HL-60 (cell line): Measurements from ENCODE around the gene CCDC88C.

ENCODE experiments used
- DNase-seq, 2 experiments: peaks; one replicate each; pipeline ENCODE4 v3.0.0-alpha.2; 2010 to 2020; ENCODE audit warnings: low read depth in 1 of 2, low spot score in 1 of 2
- H3K27ac ChIP-seq: fragments of 250-450 bp; sonication (Bioruptor Pico); replicated peaks from 2 replicates; pipeline ENCODE4 v1.5.1; 2020; ENCODE audit warnings: mild to moderate bottlenecking, moderate library complexity
- H3K27me3 ChIP-seq: fragments of 250-450 bp; sonication (Bioruptor Pico); 2 replicates; pipeline ENCODE4 v1.5.1; 2021; ENCODE audit warnings: mild to moderate bottlenecking, moderate library complexity; ENCODE audit not compliant: insufficient read depth, poor library complexity, severe bottlenecking
- H3K4me3 ChIP-seq: replicated peaks from 2 replicates; pipeline ENCODE4 v1.5.1; 2011; ENCODE audit warnings: mild to moderate bottlenecking, control low read depth, low read length; ENCODE audit not compliant: insufficient read depth
- CTCF ChIP-seq: IDR thresholded peaks from one replicate; pipeline ENCODE4 v1.5.1; 2011; ENCODE audit warnings: low read length, control low read depth, inconsistent platforms; ENCODE audit not compliant: insufficient read depth
- GABPA ChIP-seq: IDR thresholded peaks from 2 replicates; pipeline ENCODE4 v1.6.1; 2012; ENCODE audit warnings: low read depth
- POLR2AphosphoS5 ChIP-seq: IDR thresholded peaks from 2 replicates; pipeline ENCODE4 v1.6.1; 2012; ENCODE audit warnings: low read depth
- REST ChIP-seq: IDR thresholded peaks from 2 replicates; pipeline ENCODE4 v1.6.1; 2012; ENCODE audit warnings: low read depth; ENCODE audit not compliant: insufficient replicate concordance
- SPI1 ChIP-seq: IDR thresholded peaks from 2 replicates; pipeline ENCODE4 v1.6.1; 2012; ENCODE audit warnings: low read depth, mild to moderate bottlenecking, borderline replicate concordance

The CCDC88C gene

GRCh38 chr14:91360490-91361232, 57.0 kb downstream of the CCDC88C start:
- peak overlapping the region; percentile 80 for H3K27ac ChIP-seq
- no peaks in the 10 kb centered on the region for H3K27me3 ChIP-seq
- DNase-seq = no peak
- no peak overlapping the region for H3K4me3 ChIP-seq
- TF ChIP-seq REST (no peak), CTCF (no peak), GABPA (no peak), POLR2AphosphoS5 (no peak), SPI1 (no peak; the same call in 1 of the 2 replicates)

GRCh38 chr14:91358654-91359220, 58.9 kb downstream of the CCDC88C start:
- Histone ChIP-seq H3K4me3 (no peak overlapping the region), H3K27ac (no peak overlapping the region), H3K27me3 (no peaks in the 10 kb centered on the region)
- no peak for TF ChIP-seq CTCF
- no peak for TF ChIP-seq REST
- no peak for DNase-seq

GRCh38 chr14:91358025-91358319, 59.6 kb downstream of the CCDC88C start:
- Histone ChIP-seq H3K27ac (no peak overlapping the region), H3K4me3 (no peak overlapping the region), H3K27me3 (no peaks in the 10 kb centered on the region)
- no peak for DNase-seq
- TF ChIP-seq CTCF = no peak
